Stimulated activated CD4-positive, alpha-beta T cell treated with anti-CD3 and anti-CD28 coated beads, Interleukin-4, amount 100 ng/mL, for 1 hour (primary cell): ENCODE measurements around the gene PGM2L1.
"Not testable (repeated sequence)": the region's sequence is repeated elsewhere in the genome, so short reads cannot be mapped to it uniquely, and the experiment has no call there.

Experiments
- DNase-seq: peaks from one replicate; pipeline ENCODE4 v3.0.0-alpha.2; 2020

The PGM2L1 gene

GRCh38 chr11:74332291-74332690 lies 65.9 kb downstream of the PGM2L1 start:
- DNase-seq, result no peak

GRCh38 chr11:74331000-74331399 lies 67.2 kb downstream of the PGM2L1 start:
- DNase-seq, result not testable (repeated sequence)

- DNase-seq, result no peak
These were observed 68.0 kb downstream of the PGM2L1 start for GRCh38 chr11:74330075-74330858.

- DNase-seq, result no peak
These were observed 71.2 kb downstream of the PGM2L1 start for GRCh38 chr11:74327076-74327475.

GRCh38 chr11:74326665-74327064 lies 71.6 kb downstream of the PGM2L1 start:
- no peak for DNase-seq

- DNase-seq, result no peak
These were observed 72.3 kb downstream of the PGM2L1 start for GRCh38 chr11:74325649-74326645.

GRCh38 chr11:74322667-74323066 lies 75.6 kb downstream of the PGM2L1 start:
- DNase-seq, result no peak

GRCh38 chr11:74321487-74322188 lies 76.6 kb downstream of the PGM2L1 start:
- peak; percentile 13 for DNase-seq

GRCh38 chr11:74320538-74320937 lies 77.7 kb downstream of the PGM2L1 start:
- no peak for DNase-seq

- no peak for DNase-seq
These were observed 79.0 kb downstream of the PGM2L1 start for GRCh38 chr11:74319139-74319816.

- no peak for DNase-seq
These were observed 79.8 kb downstream of the PGM2L1 start for GRCh38 chr11:74318241-74318932.

GRCh38 chr11:74316772-74317505 lies 81.3 kb downstream of the PGM2L1 start:
- no peak for DNase-seq

GRCh38 chr11:74312326-74312725 lies 85.9 kb downstream of the PGM2L1 start:
- DNase-seq, result no peak

GRCh38 chr11:74311352-74311926 lies 86.8 kb downstream of the PGM2L1 start, which contains the start of gene P4HA3:
Gene P4HA3 (minus strand): TSS chr11:74311640. CDS start chr11:74311611, 29 bp downstream.
- peak; percentile 57 for DNase-seq

- DNase-seq, result no peak
These were observed 87.4 kb downstream of the PGM2L1 start for GRCh38 chr11:74310857-74311256.

GRCh38 chr11:74307434-74307833 lies 90.8 kb downstream of the PGM2L1 start:
- no peak for DNase-seq

GRCh38 chr11:74306435-74307175 lies 91.6 kb downstream of the PGM2L1 start:
- no peak for DNase-seq

- DNase-seq, result no peak
These were observed 99.2 kb downstream of the PGM2L1 start for GRCh38 chr11:74299015-74299414.

- no peak for DNase-seq
These were observed 100.7 kb downstream of the PGM2L1 start for GRCh38 chr11:74297484-74297883.

GRCh38 chr11:74288911-74289310 lies 109.3 kb downstream of the PGM2L1 start:
- DNase-seq, result no peak
